H9 (cell line): ENCODE results near the gene FHOD3. TPM values are rescaled to one million over a fixed set of nuclear protein-coding genes. Genes with fewer than 3 reads are reported as not detected.

Experiments
- DNase-seq: peaks from one replicate; pipeline ENCODE4 v3.0.0-alpha.2; 2017
- H2AFZ ChIP-seq: one replicate; pipeline ENCODE4 v1.6.1; 2013; ENCODE audit warnings: mild to moderate bottlenecking, low read length, control low read depth, moderate library complexity
- H2AK5ac ChIP-seq: 2 replicates; pipeline ENCODE4 v1.6.1; 2013; ENCODE audit warnings: low read length, control low read depth, mixed read lengths; ENCODE audit not compliant: insufficient read length
- H2BK120ac ChIP-seq: one replicate; pipeline ENCODE4 v1.6.1; 2013; ENCODE audit warnings: low read depth, mild to moderate bottlenecking, low read length, control low read depth, inconsistent platforms; ENCODE audit not compliant: poor library complexity, severe bottlenecking
- H2BK12ac ChIP-seq: 2 replicates; pipeline ENCODE4 v1.6.1; 2013; ENCODE audit warnings: low read length, control low read depth, mixed read lengths, low read depth; ENCODE audit not compliant: insufficient read length
- H2BK15ac ChIP-seq: 2 replicates; pipeline ENCODE4 v1.6.1; 2013; ENCODE audit warnings: low read depth, low read length, control low read depth
- H2BK20ac ChIP-seq: one replicate; pipeline ENCODE4 v1.6.1; 2013; ENCODE audit warnings: low read depth, mild to moderate bottlenecking, low read length, control low read depth, inconsistent platforms; ENCODE audit not compliant: poor library complexity, severe bottlenecking
- H2BK5ac ChIP-seq: 2 replicates; pipeline ENCODE4 v1.6.1; 2013; ENCODE audit warnings: low read length, control low read depth, mixed read lengths; ENCODE audit not compliant: insufficient read length
- H3K14ac ChIP-seq: 2 replicates; pipeline ENCODE4 v1.6.1; 2013; ENCODE audit warnings: low read length, control low read depth; ENCODE audit not compliant: insufficient read depth
- H3K18ac ChIP-seq: 2 replicates; pipeline ENCODE4 v1.6.1; 2013; ENCODE audit warnings: low read depth, mild to moderate bottlenecking, mixed read lengths, low read length, control low read depth; ENCODE audit not compliant: insufficient read length
- H3K23ac ChIP-seq: 2 replicates; pipeline ENCODE4 v1.6.1; 2013; ENCODE audit warnings: low read length, control low read depth, mixed read lengths, low read depth; ENCODE audit not compliant: insufficient read length
- H3K23me2 ChIP-seq: 2 replicates; pipeline ENCODE4 v1.6.1; 2013; ENCODE audit warnings: low read depth, mild to moderate bottlenecking, mixed read lengths, low read length, control low read depth; ENCODE audit not compliant: insufficient read length, poor library complexity, severe bottlenecking
- H3K27ac ChIP-seq: 2 replicates; pipeline ENCODE4 v1.5.1; 2013; ENCODE audit warnings: low read length, control low read depth, mixed read lengths, low read depth; ENCODE audit not compliant: insufficient read length
- H3K27me3 ChIP-seq: 2 replicates; pipeline ENCODE4 v1.6.1; 2013; ENCODE audit warnings: low read length, control low read depth, inconsistent platforms; ENCODE audit not compliant: insufficient read depth
- H3K4ac ChIP-seq: 2 replicates; pipeline ENCODE4 v1.6.1; 2013; ENCODE audit warnings: low read depth, mild to moderate bottlenecking, control low read depth, inconsistent platforms, low read length, moderate library complexity
- H3K4me1 ChIP-seq: 2 replicates; pipeline ENCODE4 v1.6.1; 2013; ENCODE audit warnings: low read length, control low read depth, inconsistent platforms; ENCODE audit not compliant: insufficient read depth
- H3K4me2 ChIP-seq: 2 replicates; pipeline ENCODE4 v1.6.1; 2013; ENCODE audit warnings: low read length, control low read depth, mixed read lengths; ENCODE audit not compliant: insufficient read length, insufficient read depth
- H3K56ac ChIP-seq: 2 replicates; pipeline ENCODE4 v1.6.1; 2013; ENCODE audit warnings: low read depth, mild to moderate bottlenecking, mixed read lengths, low read length, control low read depth; ENCODE audit not compliant: insufficient read length
- H3K79me1 ChIP-seq: 2 replicates; pipeline ENCODE4 v1.6.1; 2013; ENCODE audit warnings: low read depth, mild to moderate bottlenecking, moderate library complexity, low read length, control low read depth, inconsistent platforms; ENCODE audit not compliant: insufficient read depth, poor library complexity, severe bottlenecking
- H3K79me2 ChIP-seq: 2 replicates; pipeline ENCODE4 v1.6.1; 2013; ENCODE audit warnings: low read length, control low read depth, inconsistent platforms; ENCODE audit not compliant: insufficient read depth
- H3K9ac ChIP-seq: 2 replicates; pipeline ENCODE4 v1.6.1; 2013; ENCODE audit warnings: low read length, control low read depth, mixed read lengths; ENCODE audit not compliant: insufficient read length; ENCODE audit errors: extremely low read depth
- H3K9me3 ChIP-seq: one replicate; pipeline ENCODE4 v1.6.1; 2013; ENCODE audit warnings: low read depth, low read length, inconsistent platforms; ENCODE audit not compliant: control insufficient read depth
- H3T11ph ChIP-seq: one replicate; pipeline ENCODE4 v1.6.1; 2013; ENCODE audit warnings: mild to moderate bottlenecking, low read length, control low read depth, inconsistent platforms
- H4K20me1 ChIP-seq: one replicate; pipeline ENCODE4 v1.6.1; 2013; ENCODE audit not compliant: control insufficient read depth, insufficient read length, insufficient read depth
- H4K5ac ChIP-seq: 2 replicates; pipeline ENCODE4 v1.6.1; 2013; ENCODE audit warnings: low read depth, mild to moderate bottlenecking, mixed read lengths, low read length, control low read depth; ENCODE audit not compliant: insufficient read length
- H4K8ac ChIP-seq: replicated peaks from 2 replicates; pipeline ENCODE4 v1.6.1; 2013; ENCODE audit warnings: low read length, control low read depth, mixed read lengths, low read depth; ENCODE audit not compliant: insufficient read length
- H4K91ac ChIP-seq: 2 replicates; pipeline ENCODE4 v1.6.1; 2013; ENCODE audit warnings: low read depth, mild to moderate bottlenecking, moderate library complexity, mixed read lengths, low read length, control low read depth; ENCODE audit not compliant: insufficient read length
- H3K27ac Mint-ChIP-seq, 3 experiments: 2 replicates in 2 of 3; 3 replicates in 1 of 3; pipeline ENCODE4 v1.8.0; 2020 to 2021; ENCODE audit warnings: mixed read lengths in 3 of 3, mild to moderate bottlenecking in 1 of 3, moderate library complexity in 1 of 3
- H3K27me3 Mint-ChIP-seq: 2 replicates; pipeline ENCODE4 v1.8.0; 2021; ENCODE audit warnings: low read depth, mild to moderate bottlenecking, moderate library complexity, mixed read lengths
- H3K36me3 Mint-ChIP-seq, 3 experiments: 2 replicates in 2 of 3; 3 replicates in 1 of 3; pipeline ENCODE4 v1.8.0; 2020 to 2021; ENCODE audit warnings: low read depth in 3 of 3, mixed read lengths in 3 of 3; ENCODE audit not compliant: insufficient read depth in 1 of 3
- H3K4me1 Mint-ChIP-seq, 2 experiments: 2 replicates each; pipeline ENCODE4 v1.8.0; 2020; ENCODE audit warnings: mixed read lengths in 2 of 2
- H3K4me3 Mint-ChIP-seq, 2 experiments: 2 replicates in 1 of 2; 3 replicates in 1 of 2; pipeline ENCODE4 v1.8.0; 2020 to 2021; ENCODE audit warnings: mild to moderate bottlenecking in 2 of 2, mixed read lengths in 2 of 2, moderate library complexity in 1 of 2
- H3K9me3 Mint-ChIP-seq, 2 experiments: 2 replicates in 1 of 2; 3 replicates in 1 of 2; pipeline ENCODE4 v1.8.0; 2020; ENCODE audit warnings: mild to moderate bottlenecking in 2 of 2, mixed read lengths in 2 of 2, moderate library complexity in 1 of 2
- CTCF ChIP-seq: fragments of 200-600 bp; sonication (generic); conservative IDR thresholded peaks from 3 replicates; pipeline ENCODE4 v1.8.0; 2021; ENCODE audit warnings: antibody characterized with exemption, mild to moderate bottlenecking
- WGBS: extraction: QIAGEN DNeasy Blood & Tissue Kit; methylation state at CpG from one replicate; pipeline ENCODE4 v1.1.7; 2013; ENCODE audit warnings: missing lambda C conversion rate, low lambda C conversion rate, mixed read lengths; ENCODE audit not compliant: insufficient read length; ENCODE audit errors: extremely low coverage; 5-methylcytosine and 5-hydroxymethylcytosine counted together
- total RNA-seq: library from RNA; stranded (reverse); gene quantifications from 2 replicates; pipeline ENCODE4 v1.2.1, GENCODE V29; 2021

Gene FHOD3
- total RNA-seq, 1 experiment from 2014 or later: 8.0 TPM

GRCh38 chr18:36516726-36517125 lies 219.2 kb downstream of the FHOD3 start:
- Mint-ChIP-seq H3K4me3 (no peak overlapping the region), H3K27me3 (no peaks in the 10 kb centered on the region; the same call in none of the 2 replicates), H3K36me3 (no peaks in the 10 kb centered on the region), H3K27ac (peak overlapping the region in 1 of 3 experiments; percentile 59; a peak in 3 of 7 replicates), H3K4me1 (peaks cover 33 to 42% of the 10 kb centered on the region in 2 experiments), H3K9me3 (no peaks in the 10 kb centered on the region)
- Histone ChIP-seq H3K14ac (no peak overlapping the region), H4K20me1 (no peaks in the 10 kb centered on the region), H3K27me3 (no peaks in the 10 kb centered on the region), H2BK12ac (no peak overlapping the region), H2BK20ac (no peak overlapping the region), H2BK120ac (no peak overlapping the region), H2BK5ac (no peak overlapping the region), H3K4me1 (0 out of 2 replicates have a peak, but pooled peaks cover 4% of the 10 kb centered on the region), H3K18ac (no peak overlapping the region), H3K23ac (no peak overlapping the region), H3T11ph (no peak overlapping the region), H3K4me2 (no peak overlapping the region), H4K8ac (no peak overlapping the region), H3K27ac (no peak overlapping the region), H3K79me2 (no peaks in the 10 kb centered on the region), H3K79me1 (no peaks in the 10 kb centered on the region), H4K91ac (no peak overlapping the region), H2BK15ac (no peak overlapping the region), H3K4ac (no peak overlapping the region), H4K5ac (no peak overlapping the region), H3K56ac (no peak overlapping the region), H3K9me3 (no peaks in the 10 kb centered on the region), H2AFZ (no peak overlapping the region), H3K9ac (no peak overlapping the region), H3K23me2 (no peaks in the 10 kb centered on the region), H2AK5ac (no peak overlapping the region)
- no CpG with 5 or more reads among the region's 2 CpGs for WGBS
- TF ChIP-seq CTCF: no peak
- no peak for DNase-seq
